Measurements from ENCODE around the gene GNPNAT1.

GRCh38 chr14:52740751-52741150, 50.7 kb downstream of the GNPNAT1 start:
- TF ChIP-seq CTCF (IDR thresholded peaks at IDR 0.05; ENCODE audit: insufficient read depth, low read depth, low read length) (no peak), EZH2 (IDR thresholded peaks at IDR 0.05; ENCODE audit: insufficient read depth, low read length) (no peak)
